ENCODE data around the gene HDAC4.

HDAC4 gene

DNA sequence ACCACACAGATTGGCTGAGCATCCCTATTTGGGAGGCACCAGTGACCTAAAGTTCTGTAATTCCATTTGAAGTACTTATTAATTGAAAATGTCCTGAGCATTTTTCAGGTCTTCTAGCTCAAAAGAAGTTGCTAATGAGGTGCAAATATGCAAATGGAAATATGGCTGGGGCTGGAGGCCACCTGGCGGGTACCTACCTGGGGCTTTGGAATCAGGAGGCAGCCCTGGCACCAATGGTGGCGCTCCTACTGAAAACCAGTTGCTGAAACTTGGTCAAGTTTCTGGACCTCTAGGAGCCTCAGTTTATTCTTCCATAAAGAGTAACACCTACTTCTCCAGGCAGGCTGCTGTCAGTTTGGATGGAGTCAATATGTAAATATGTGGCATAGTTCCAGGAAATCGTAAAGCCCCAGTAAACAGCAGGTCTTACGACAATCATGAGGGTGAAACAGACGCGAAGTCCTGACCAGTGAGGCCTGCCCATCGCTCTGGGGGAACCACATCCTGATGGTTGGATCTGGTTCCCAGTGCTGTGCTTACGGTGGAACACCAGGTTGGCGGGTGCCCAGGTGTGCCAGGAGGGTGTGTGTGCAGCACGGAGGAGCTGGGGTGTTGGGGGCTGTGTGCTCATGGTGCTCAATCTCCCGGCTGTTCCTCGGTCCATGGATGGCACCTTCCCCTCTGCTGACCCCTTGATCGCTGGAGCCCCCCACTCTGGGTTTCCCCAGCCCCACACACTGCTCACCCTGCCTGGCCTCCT lies 366.8 kb downstream of the HDAC4 start:
- DNase-seq, result no peak

DNA sequence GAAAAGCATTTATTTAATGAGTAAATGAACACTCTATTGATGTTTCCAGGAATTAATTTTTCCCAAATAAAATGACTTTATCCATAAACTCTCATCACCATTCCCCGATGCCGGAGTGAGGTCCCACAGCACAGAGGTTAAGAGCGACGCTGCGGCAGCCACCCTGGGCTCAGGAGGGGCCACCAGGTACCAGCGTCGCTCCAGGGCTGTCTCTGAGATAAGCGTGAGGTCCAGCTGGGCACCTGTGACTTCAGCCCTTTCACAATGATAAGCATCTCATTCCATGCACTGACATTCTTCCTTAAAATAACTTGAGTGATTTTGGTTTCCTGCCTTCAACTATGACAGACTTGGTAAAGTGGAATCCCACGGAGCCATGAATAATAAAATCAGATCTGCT lies 370.9 kb downstream of the HDAC4 start:
- no peak for DNase-seq

DNA sequence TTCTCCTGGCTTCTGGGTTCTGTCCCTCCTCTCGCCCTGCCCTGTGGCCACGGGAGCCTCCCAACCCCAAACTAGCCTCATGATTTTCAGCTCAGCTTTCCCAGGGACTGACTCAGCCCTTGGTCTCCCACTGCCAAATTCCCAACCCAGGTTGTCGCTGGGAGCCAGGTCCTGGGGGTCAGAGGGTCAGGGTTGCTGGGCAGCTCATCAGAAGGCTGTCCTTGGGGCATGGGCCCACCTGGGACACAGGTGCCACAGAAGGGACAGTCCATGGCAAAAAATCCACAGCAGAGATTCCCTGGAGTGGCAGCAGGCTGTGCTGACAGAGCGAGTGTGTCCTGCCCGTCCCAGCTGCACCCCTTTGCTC lies 372.6 kb downstream of the HDAC4 start:
- DNase-seq, result no peak

DNA sequence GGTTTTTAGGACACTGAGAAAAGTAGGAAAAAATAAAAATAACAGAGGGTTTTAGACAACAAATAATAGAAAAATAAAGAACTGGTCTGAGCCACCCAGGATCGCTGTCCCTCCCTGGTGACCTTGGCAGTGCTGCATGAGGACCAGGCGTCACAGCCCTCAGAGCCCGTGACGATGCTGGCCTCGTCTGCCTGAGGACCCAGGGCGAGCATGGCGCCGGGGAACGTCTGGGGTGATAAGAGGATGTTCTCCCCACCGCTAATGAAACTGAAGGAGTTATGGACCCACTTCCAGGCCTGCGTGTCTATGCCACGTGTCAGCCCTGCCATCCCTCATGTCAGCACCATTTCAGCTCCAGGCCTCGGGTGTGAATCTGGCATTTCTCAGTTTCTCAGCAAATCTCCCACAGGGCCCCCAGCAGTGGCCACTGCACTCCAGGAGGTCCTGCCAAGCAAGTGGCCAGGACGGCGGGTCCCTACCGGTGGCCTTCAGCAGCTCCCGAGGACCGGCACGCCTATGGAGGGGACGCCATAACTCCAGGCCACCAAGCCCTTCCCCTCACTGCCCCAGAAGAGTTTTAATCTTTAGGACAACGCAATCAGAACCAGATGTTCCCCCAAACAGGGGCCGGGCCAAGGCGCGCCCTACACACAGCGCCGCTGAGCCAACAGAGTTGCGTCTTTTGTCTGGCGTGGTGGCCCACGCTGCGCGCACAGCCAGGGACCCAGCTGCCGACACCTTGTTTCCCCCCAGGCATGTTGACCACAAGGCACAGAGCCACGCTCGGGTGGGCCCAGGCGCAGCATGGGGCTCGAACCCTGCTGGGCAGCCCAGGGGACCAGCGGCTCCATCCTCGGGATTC lies 373.2 kb downstream of the HDAC4 start:
- no peak for DNase-seq

DNA sequence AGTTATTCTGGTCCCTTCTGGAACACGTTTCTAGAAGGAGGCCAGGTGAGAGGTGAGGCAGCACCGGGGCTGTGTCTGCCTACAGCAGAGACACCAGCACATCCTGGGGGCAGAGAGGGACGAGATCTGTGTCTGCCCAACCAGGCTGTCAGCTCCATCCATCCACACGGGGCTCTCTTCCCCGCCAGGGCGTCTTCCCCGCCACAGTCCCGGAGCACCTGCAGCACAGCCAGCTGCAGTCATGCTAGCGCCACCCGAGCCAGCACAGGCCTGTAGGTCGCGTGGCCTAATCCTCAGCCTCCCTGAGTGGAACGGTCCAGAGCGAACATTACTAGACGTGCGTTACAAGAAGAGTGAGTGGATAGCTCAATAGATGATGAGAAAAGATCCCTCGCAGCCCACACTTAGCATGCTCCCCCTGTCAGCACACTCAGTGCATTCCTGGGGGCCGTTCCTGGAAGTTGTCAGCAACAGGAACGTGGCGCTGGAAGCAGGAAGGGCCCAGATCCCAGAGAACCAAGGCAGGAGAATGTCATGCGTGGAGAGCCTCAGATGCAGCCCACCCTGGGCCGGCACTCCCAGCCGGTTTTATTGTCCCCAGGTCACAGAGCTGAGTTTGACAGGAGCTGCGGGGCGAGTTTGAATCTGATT lies 374.0 kb downstream of the HDAC4 start:
- DNase-seq, result no peak

DNA sequence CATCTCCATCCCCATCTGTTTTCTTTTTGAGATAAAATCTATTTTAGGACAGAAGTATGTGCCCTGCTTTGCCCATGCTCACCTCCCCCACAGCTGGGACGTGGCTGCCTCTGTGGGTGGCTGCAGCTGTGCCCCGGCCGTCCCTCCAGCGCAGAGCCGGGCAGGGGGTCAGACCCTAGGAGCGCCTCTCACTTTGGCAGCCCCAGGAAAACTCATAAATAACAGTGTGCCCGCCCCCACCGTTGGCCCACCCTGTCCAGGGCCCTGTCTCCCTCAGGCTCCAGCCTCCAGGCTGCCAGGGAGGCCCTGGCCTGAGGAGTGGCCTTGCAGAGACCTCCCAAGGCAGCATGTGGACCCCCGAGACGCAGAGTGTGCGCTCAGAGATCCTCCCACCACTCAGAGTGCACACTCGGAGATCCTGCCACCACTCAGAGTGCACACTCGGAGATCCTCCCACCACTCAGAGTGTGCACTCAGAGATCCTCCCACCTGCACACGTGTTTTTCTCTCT lies 374.8 kb downstream of the HDAC4 start:
- no peak for DNase-seq

DNA sequence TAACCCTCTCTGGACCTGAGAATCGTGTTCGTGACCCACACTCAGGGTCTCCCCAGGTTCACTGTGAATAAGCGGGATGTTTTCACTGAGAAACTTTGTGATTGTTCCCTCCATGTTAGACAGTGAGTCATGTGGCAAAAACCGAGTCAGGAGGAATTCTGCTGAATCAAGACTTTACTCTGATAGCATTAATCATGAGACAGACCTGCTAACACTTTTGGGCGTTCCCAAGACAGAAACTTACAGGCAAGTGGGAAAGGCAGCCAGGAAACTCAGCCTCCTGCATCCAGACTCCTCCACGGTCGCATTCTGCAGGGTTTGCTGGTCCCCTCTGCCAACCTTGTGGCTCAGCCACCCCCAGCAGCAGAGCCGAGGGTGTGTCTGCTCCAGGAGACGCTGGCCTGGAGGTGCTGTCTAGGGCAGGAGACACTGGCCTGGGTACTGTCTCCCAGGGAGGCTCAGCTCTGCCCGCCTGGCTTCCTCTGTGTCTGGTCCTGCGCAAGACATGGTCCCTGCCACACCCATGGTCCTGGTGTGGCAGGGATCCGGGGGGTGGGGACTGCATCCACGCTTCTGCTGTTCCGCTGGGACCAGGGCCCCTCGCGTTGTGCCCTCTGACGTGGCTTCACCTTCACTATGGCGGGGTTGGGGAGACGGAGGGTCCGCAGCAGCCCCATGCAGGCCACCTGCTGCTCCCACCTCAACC lies 375.6 kb downstream of the HDAC4 start:
- no peak for DNase-seq

DNA sequence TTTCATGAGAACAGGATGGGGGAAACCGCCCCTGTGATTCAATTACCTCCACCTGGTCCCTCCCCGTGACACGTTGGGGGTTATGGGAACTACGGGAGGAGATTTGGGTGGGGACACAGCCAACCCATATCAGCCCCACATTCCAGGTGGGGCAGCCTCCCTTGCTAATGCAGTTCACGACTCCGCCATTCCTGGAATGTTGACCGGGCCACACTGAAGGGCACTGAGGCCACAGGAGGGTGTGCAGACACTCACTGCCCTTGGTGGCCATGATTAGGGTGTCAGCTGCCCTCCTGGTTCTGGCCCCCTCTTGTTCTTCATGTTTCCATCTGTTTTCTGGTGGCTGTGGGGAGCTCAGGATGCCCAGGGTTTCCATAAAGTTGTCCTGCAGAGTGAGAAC lies 376.6 kb downstream of the HDAC4 start:
- DNase-seq, result no peak

DNA sequence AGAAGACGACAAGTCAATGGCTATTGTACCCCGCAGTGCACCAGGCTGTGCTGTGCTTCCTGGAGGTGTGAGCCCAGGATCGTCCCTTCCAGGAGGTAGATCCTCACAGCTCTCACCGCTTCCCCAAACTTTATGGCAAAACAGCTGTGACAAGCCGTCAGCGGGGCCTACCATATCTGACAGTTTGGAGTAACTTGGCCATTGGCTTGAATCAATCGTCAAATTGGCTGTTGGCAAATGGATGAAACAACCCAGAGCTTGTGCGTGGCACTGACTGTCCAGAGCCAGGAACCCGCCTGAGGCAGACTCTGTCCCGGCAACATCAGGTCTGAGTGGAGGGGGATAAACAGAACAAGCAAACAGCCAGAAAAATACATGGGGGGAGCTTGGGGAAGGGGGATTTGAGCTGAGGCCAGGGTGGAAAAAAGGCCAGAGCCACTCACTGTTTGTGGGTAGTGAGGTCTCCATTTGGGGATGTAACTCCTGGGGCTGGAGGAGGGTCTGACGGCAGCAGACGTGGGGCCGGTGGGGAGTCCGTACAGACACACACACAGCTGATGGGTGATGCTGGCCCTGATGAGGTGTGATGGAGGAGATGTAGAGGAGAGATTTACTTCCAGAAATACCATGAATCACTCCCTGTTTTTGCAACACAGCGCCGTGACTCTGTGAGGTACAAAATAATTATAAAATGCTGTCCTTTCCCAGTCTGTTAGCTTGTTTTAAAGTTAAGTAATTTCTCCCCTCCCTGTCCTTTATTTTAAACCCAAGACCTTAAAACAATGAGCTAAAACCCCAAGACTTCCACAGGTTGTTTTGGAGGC lies 378.2 kb downstream of the HDAC4 start:
- DNase-seq, result no peak

DNA sequence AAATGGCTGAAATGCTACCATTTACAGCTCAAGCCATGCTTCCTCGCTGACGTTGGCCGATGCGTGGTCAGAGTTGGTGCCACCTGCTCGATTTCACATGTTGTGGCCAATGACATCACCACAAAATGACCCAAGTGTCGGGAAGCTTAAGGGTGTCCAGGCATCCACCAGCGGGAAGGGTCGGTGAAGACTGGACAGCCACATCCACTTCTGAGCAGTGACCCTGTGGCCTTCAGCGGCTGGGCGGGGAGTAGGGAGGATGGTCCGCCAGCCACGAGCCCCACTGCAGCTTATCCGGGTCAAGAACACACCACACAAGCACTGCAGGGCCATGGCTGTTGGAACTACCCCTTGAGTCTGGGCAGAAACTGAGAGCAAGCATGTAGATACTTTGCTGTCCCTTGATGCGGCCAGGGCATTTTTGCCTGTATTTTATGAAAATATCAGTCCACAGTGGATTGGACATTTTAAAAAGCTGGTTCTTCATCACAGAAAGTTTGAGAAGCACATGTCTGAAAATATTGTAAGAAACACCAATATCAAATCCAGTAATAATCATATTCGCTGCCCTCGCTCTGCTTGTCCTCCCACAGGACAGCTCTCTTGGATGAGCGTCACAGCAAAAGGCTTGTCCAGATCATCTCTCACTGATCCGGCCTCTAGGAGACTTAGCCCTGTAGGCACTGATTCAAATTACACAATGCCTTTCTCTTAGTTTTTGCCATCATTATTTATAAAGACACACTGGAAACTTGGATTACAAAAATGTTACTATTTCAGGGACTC lies 379.0 kb downstream of the HDAC4 start:
- no peak for DNase-seq

DNA sequence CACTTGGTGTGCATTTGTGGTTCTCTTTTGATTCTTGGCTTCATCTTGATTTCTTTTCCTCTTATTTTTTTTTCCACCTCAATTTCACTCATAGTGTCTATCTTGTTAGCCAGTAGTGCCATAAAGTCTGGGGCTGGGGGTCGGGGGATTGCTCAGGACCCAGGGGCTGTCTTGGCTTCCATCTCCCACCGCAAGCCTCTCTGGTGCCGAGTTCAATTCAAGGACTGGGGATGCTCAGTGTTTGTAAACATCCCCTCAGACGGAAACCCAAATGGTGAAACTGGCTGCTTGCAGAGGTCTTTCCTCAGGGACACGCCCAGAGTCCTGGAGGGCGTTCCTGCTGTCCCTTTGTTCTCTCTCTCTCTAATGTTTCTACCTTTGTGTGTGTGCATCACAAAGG lies 379.6 kb downstream of the HDAC4 start:
- no peak for DNase-seq

DNA sequence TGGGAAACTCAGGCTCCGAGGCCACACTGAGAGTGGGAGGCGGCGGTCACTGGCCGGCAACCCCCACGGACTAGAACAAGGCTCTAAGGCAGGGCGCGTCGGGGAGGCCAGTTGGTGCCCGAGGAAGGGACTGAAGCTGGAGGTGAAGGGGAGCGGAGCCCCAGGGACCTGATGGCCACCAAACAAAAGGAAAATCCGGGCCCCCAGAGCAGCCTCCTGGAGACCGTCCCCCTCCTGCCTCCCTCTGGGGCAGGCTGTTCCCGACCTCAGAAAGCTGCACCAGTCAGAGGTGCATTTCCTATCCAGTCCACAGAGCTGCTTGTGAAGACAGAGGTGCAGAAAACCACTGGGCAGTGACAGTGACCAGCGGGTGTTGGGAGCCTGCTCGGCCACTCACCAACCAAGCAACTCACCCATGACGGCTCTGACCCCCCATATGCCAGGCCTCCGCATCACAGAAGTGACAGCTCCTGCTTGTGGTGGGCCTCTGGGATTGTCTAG lies 380.2 kb downstream of the HDAC4 start:
- DNase-seq, result no peak

DNA sequence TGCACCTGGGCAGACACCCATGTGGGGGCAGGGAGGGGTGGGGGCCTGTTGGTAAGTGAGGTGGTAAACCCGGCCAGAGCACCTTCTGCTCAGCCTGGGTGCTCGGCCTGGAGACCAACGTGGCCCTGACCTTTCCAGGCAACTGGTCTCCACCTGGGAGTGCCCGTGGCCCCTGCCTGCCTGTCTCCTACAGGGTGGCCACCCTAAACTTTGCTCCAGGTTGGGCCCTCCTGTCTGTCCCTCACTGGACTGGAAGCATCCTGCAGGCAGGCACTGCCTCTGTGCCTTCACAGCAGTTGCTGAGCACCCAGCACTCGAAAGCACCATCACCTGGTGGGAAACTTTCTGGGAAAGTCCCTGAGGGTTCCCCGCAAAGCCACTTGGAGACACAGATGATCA lies 381.6 kb downstream of the HDAC4 start:
- no peak for DNase-seq

DNA sequence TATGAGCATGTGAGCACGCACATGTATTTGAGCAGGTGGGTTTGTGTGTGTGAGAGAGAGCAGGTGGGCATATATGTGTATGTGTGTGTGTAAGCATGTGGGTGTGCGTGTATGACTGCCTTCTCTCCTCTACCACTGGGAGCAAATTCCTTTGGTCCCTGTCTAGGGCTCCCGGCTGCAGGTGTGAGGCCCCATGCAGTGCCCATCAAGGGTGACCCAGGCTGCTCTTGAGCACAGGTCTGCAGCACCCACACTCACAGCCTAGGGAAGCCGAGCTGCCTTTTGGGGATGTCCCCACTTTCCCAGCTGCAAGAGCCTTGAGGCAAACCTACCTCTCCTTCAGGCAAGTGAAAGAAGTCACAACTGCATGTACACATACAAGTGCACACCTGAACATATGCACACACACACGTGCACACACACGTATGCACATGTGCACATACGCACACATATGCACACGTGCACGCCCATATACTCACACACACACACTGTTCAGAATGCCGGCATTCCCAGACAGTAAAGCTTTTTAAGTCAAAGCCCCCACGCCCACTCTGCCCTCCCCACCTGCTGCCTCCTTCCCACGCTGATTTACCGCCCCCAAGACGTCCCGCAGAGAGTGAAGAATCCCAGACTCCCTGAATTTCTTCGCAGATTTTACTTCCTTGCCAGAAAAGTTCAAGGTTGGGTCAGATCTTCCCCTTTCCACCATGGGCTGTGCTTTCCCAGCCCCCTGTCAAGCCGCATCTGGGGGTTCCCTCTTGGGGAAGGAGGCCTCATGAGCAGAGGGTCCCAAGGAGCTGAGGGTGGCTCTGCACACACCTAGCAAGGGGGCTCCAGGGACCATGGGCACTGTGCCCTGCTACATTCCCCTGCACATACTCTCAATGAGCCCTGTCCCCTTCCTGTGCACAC lies 382.3 kb downstream of the HDAC4 start:
- no peak for DNase-seq

DNA sequence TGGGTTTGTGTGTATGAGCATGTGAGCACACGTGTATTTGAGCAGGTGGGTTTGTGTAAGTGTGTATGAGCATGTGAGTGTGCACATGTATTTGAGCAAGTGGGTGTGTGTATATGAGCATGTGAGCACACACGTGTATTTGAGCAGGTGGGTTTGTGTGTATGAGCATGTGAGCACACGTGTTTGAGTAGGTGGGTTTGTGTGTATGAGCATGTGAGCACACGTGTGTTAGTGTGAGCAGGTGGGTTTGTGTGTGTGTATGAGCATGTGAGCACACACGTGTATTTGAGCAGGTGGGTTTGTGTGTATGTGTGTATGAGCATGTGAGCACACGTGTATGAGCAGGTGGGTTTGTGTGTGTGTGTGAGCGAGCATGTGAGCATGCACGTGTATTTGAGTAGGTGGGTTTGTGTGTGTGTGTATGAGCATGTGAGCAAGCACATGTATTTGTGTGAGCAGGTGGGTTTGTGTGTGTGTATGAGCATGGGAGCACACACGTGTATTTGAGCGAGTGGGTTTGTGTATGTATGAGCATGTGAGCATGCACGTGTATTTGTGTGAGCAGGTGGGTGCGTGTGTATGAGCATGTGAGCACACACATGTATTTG lies 383.2 kb downstream of the HDAC4 start:
- DNase-seq, result no peak

DNA sequence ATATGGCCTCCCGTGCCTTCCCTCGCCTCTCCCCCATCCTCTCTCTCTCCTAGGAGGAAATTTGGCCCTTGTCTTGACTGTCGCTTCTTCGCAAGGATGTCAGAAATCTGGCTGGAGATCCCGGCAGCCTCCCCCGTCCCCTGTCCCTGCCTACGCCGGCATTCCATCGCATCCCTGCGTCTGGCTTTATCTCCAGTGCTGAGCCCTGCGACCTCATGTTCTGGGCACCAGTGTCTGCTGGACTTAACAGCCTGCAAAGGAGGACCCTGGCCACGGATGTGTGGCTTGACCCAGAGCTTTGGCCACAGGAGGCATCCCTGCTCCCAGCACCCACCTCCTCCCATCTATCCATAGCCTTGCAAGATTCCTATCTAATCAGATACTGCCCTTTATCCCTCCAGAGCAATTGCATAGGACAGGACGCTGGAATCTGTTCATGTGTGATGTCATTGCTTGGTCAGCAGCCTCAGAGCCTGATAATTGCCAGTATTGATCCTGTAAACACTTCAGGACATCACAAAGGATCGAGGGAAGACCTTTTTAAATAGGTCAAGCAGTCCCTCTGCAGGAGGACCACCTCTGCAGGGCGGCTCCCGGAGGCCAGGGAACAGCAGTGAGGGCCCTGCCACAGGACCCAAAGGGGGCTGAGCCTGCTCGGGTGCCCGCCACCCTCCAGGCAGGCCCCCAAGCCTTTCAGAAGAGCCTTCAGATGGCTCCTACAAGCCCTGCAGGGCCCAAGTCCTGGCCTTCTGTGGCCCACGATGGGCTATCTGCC lies 384.7 kb downstream of the HDAC4 start:
- no peak for DNase-seq

DNA sequence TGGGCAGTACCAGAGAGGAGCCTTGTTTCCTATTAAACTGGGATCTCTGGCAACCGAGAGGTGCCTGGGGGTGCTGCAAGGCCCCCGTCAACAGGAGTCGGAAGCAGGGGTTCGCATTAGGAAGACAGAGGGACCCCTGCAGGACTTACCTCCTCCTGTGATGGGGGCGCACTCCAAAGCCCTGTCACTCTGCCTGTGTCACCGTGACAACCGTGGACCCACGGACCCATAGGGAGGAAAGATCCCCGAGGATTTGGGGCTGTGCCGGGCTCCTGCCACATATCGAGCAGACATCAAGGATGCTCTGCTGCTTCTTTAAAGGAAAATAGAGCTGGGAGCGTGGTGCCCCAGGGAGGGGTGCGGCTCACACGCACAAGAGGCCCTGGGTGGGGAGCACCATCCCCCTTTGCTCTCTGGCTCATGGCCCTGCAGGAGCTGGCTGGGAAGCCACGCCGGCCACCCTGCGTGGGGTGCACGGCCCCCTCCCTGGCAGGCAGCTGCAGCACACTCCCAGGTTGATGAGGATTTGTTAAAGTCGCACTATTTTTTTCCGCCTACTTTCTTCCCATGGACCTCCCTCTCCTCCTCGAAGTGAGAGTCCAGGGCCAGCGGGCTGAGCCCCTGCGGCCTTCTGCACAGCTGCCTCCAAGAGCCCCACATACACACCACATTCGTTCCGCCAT lies 385.5 kb downstream of the HDAC4 start:
- DNase-seq, result no peak

All from DMS79 treated with DMSO at 0.1 percent for 48 hours (cell line).